GM18502 (cell line): ENCODE measurements around the gene SEMA5A.
A peak's percentile ranks its signal among the peaks of the same experiment; 100 is the strongest.

Experiments
- ATAC-seq: cut with Tn5 transposase; IDR thresholded peaks from one replicate; pipeline ENCODE4 v1.9.1; 2021; ENCODE audit warnings: mild to moderate bottlenecking; ENCODE audit not compliant: unreplicated experiment, poor library complexity

Gene SEMA5A

GRCh38 chr5:9160747-9161146, 385.1 kb downstream of the SEMA5A start:
- no peak for ATAC-seq

GRCh38 chr5:9157811-9158210, 388.1 kb downstream of the SEMA5A start:
- ATAC-seq, result no peak

DNA sequence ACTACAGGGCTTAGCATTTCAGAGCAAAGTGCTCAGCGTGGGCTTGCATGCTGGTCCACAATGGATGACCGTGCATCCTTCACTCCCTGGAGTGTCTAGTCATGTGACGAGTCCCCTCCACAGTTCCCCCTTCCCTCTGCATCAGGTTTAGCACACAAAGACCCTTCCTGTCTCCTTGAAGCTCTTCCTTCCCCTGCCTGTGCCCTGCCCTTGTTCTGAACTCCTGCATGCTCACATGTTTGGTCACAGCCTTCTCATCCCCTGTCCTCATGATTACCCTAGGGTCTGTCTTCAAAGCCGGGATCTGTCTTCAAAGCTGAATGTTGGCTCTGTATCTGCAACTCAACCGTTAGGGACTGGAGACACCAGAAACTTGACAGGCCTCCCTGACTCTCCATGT, 388.9 kb downstream of the SEMA5A start:
- no peak for ATAC-seq

DNA sequence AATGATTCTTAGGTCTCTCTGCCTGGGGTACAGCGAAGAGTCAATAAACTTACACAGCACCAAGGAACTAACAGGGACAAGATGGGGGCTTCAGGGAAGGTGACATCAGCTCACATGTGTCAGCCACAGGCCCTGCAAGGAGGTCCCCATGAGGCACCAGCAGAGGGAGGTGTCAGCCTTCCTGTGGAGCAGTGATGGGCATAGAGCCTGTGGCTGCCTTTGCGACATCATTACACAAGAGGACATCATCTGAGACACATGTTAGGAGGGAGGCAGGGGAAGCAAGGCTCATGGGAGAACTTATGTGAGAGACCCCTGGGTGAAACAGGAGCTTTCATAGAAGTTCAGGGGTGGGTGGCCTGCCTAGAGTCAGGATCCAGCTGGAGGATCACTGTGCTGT, 389.6 kb downstream of the SEMA5A start:
- peak; percentile 63 for ATAC-seq

- no peak for ATAC-seq
These were observed 394.0 kb downstream of the SEMA5A start for GRCh38 chr5:9151684-9152427.

- no peak for ATAC-seq
These were observed 395.9 kb downstream of the SEMA5A start for GRCh38 chr5:9149988-9150387.

- no peak for ATAC-seq
These were observed 397.6 kb downstream of the SEMA5A start for GRCh38 chr5:9148242-9148641.

- no peak for ATAC-seq
These were observed 405.2 kb downstream of the SEMA5A start for GRCh38 chr5:9140711-9141110.

GRCh38 chr5:9140202-9140601, 405.7 kb downstream of the SEMA5A start:
- no peak for ATAC-seq

GRCh38 chr5:9139344-9139743, 406.5 kb downstream of the SEMA5A start:
- no peak for ATAC-seq

- ATAC-seq, result no peak
These were observed 417.7 kb downstream of the SEMA5A start for GRCh38 chr5:9128136-9128535.

DNA sequence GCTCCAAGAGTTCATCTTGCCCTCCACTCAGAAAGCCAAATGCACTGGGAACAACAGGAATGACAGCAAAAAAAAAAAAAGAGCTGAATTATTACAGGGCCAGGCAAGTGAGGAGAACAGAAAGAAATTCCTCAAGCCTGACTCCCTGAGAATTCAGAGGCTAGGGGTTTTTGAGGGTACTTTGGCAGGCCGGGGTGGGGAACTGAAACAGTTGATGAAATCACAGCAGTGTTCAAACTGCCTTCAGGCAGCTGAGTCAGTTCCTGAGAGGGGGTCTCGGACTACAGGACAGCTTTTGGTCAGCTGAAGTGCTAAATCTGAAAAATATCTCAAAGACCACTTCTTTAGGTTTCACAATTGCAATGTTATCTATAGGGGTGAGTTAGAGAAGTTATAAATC, 419.4 kb downstream of the SEMA5A start:
- ATAC-seq, result no peak

GRCh38 chr5:9125852-9126251, 420.0 kb downstream of the SEMA5A start:
- peak; percentile 70 for ATAC-seq

DNA sequence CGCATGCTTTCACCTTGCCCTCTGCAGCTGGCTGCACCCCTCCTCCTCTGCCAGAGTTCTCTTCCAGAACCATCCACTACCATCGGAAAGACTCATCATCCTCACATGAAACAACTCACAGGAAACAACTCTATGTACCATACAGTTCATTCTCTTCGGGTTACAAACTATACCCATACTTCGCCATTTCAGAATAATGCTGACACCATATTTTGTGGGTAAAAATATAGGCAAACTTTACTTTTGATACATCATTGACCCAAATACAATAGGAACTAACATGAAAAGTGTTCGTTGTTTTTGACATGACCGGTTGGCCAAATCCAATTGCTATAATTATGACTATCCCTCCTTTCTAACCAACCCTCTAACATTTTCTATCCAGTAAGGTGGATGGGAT, 421.0 kb downstream of the SEMA5A start:
- ATAC-seq, result no peak

GRCh38 chr5:9124071-9124470, 421.8 kb downstream of the SEMA5A start:
- ATAC-seq, result no peak

DNA sequence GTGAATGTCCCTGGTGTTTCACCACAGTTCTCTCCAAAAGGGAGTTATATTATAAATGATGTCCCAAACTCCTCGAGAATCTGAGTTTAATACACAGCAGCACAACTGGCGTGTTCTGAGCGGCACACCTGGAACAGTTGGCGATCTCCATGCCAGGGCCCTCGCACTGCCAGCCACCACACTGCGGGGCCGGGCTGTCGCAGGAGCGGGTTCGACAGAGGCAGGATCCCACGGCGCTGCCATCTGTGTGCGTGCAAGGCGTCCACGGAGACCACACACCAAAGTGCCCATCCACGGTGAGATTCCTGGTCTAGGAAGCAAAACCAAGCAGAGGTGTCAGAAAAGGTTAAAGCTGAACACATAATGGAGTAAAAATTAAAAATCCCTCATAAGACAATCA, 423.3 kb downstream of the SEMA5A start:
- ATAC-seq, result no peak

- no peak for ATAC-seq
These were observed 424.3 kb downstream of the SEMA5A start for GRCh38 chr5:9121597-9121996.

GRCh38 chr5:9118852-9119251, 427.0 kb downstream of the SEMA5A start:
- no peak for ATAC-seq

- no peak for ATAC-seq
These were observed 430.8 kb downstream of the SEMA5A start for GRCh38 chr5:9115093-9115492.

DNA sequence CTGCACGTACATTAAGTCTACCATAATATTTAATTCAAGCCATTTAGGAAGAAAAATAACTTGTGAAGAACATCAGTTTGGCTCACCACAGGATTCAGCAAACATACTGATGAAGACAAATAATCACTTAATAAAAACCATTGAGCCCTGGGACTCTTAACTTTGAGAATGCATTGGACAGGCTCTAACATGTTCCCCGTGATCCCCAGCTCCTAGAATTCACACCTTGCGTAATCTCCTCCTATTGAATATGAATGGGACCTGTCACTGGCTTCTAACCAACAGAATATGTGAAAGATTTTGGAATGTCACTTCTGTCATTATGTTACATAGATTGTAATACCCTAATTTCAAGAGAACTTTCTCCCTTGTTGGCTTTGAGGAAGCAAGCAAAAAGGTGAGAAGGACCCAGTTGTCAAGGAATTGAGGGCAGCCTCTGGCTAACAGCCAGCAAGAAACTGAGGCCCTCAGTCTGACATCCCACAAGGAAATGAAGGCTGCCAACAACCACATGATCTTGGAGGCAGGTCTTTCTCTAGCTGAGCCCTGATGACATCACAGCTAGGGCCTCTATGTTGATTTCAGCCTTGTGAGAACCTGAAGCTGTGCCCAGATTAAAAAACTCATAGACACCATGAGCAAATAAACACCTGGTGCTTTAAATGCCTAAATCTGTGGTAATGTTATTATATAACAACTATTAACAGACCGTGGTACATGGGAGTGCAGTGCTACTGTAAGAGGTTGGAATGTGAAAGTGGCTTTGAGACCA, 433.2 kb downstream of the SEMA5A start:
- no peak for ATAC-seq

GRCh38 chr5:9108162-9108561, 437.7 kb downstream of the SEMA5A start:
- ATAC-seq, result no peak

- ATAC-seq, result no peak
These were observed 440.0 kb downstream of the SEMA5A start for GRCh38 chr5:9105851-9106250.
